Type B pancreatic cell (in vitro differentiated cells): ENCODE measurements around the gene NPIPB8. TPM values are rescaled to one million over a fixed set of nuclear protein-coding genes. Genes with fewer than 3 reads are reported as not detected.
"Not testable (repeated sequence)": the region's sequence is repeated elsewhere in the genome, so short reads cannot be mapped to it uniquely, and the experiment has no call there.

Experiments
- DNase-seq: peaks from one replicate; pipeline ENCODE4 v3.0.0; 2021; ENCODE audit warnings: mixed read lengths; ENCODE audit not compliant: unreplicated experiment; ENCODE audit errors: extremely low spot score
- H3K27ac Mint-ChIP-seq: 2 replicates; pipeline ENCODE4 v1.8.0; 2021; ENCODE audit warnings: mild to moderate bottlenecking, mixed read lengths
- H3K27me3 Mint-ChIP-seq: 2 replicates; pipeline ENCODE4 v1.8.0; 2021; ENCODE audit warnings: mixed read lengths
- H3K36me3 Mint-ChIP-seq: 2 replicates; pipeline ENCODE4 v1.8.0; 2021; ENCODE audit warnings: mixed read lengths
- H3K4me1 Mint-ChIP-seq: one replicate; pipeline ENCODE4 v1.8.0; 2021; ENCODE audit warnings: mixed read lengths; ENCODE audit not compliant: unreplicated experiment
- H3K4me3 Mint-ChIP-seq: 2 replicates; pipeline ENCODE4 v1.8.0; 2021; ENCODE audit warnings: mild to moderate bottlenecking, mixed read lengths
- H3K9me3 Mint-ChIP-seq: 2 replicates; pipeline ENCODE4 v1.8.0; 2021; ENCODE audit warnings: mixed read lengths
- total RNA-seq: library from RNA; stranded (reverse); gene quantifications from 2 replicates; pipeline ENCODE4 v1.2.1, GENCODE V29; 2021; ENCODE audit warnings: low replicate concordance
- TF ChIP-seq, protein P1 (sequence below): fragments of 200-600 bp; sonication (generic); conservative IDR thresholded peaks from 2 replicates; pipeline ENCODE4 v1.5.0; 2021; ENCODE audit warnings: antibody characterized with exemption, mild to moderate bottlenecking

NPIPB8 gene
- total RNA-seq, 1 donor from 2014 or later = not detected

DNA sequence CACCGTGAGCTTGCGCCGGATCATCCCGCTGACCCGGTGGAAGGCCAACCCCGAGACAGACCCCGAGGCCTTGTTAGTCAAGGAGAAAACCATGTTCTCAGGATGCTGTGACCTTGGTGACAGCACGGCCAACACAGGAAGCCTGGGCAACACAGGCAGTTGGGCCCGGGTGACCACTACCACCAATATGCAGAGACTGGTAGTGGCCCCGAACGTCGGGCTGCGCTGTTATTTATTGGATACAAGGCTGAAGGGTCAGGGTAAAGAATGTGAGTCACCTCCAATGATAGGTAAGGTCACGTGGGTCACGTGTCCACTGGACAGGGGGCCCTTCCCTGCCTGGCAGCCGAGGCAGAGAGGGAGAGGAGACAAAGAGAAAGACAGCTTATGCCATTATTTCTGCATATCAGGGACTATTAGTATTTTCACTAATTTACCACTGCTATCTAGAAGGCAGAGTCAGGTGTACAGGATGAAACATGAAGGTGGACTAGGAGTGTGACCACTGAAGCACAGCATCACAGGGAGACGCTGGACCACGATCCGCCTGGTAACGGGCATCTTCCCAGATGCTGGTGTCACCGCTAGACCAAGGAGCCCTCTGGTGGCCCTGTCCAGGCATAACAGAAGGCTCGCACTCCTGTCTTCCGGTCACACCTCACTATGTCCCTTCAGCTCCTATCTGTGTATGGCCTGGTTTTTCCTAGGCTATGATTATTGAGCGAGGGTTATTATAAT, 22.2 kb upstream of the NPIPB8 start:
- not testable (repeated sequence) for H3K4me1 Mint-ChIP-seq, H3K36me3 Mint-ChIP-seq, H3K4me3 Mint-ChIP-seq, DNase-seq, H3K27me3 Mint-ChIP-seq, H3K9me3 Mint-ChIP-seq, H3K27ac Mint-ChIP-seq
- TF ChIP-seq, protein P1, sequence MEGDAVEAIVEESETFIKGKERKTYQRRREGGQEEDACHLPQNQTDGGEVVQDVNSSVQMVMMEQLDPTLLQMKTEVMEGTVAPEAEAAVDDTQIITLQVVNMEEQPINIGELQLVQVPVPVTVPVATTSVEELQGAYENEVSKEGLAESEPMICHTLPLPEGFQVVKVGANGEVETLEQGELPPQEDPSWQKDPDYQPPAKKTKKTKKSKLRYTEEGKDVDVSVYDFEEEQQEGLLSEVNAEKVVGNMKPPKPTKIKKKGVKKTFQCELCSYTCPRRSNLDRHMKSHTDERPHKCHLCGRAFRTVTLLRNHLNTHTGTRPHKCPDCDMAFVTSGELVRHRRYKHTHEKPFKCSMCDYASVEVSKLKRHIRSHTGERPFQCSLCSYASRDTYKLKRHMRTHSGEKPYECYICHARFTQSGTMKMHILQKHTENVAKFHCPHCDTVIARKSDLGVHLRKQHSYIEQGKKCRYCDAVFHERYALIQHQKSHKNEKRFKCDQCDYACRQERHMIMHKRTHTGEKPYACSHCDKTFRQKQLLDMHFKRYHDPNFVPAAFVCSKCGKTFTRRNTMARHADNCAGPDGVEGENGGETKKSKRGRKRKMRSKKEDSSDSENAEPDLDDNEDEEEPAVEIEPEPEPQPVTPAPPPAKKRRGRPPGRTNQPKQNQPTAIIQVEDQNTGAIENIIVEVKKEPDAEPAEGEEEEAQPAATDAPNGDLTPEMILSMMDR = peak; percentile 79

GRCh38 chr16:28616224-28616577, 21.7 kb upstream of the NPIPB8 start:
- not testable (repeated sequence) for H3K27me3 Mint-ChIP-seq, H3K9me3 Mint-ChIP-seq, H3K36me3 Mint-ChIP-seq, H3K27ac Mint-ChIP-seq, DNase-seq, H3K4me3 Mint-ChIP-seq, H3K4me1 Mint-ChIP-seq

DNA sequence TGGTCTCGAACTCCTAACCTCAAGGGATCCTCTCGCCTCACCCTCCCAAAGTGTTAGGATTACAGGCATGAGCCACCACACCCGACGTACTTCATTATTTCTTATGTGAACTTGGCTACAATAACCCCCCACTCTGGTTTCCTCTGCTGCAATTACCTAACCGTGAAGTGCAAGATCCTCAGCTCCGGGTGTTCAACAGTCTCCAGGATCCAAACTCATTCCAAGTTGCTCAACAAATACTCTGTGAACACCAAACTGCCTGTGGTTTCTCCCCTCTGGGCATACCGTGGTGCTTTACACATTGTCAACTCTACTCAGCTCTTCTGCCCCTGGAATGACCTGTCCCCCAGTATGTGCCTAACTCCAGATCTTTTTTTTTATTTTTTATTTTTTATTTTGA, 21.2 kb upstream of the NPIPB8 start:
- Mint-ChIP-seq H3K9me3 (no peaks in the 10 kb centered on the region), H3K27me3 (peaks cover 3% of the 10 kb centered on the region), H3K4me3 (no peak overlapping the region), H3K36me3 (no peaks in the 10 kb centered on the region), H3K27ac (no peak overlapping the region), H3K4me1 (peaks cover 3% of the 10 kb centered on the region)
- TF ChIP-seq, protein P1 = no peak
- DNase-seq = no peak

- DNase-seq = no peak
- H3K4me3 Mint-ChIP-seq = no peak overlapping the region
- H3K4me1 Mint-ChIP-seq = peaks cover 7% of the 10 kb centered on the region
- no peaks in the 10 kb centered on the region for H3K9me3 Mint-ChIP-seq
- no peaks in the 10 kb centered on the region for H3K36me3 Mint-ChIP-seq
- peaks cover 3% of the 10 kb centered on the region for H3K27me3 Mint-ChIP-seq
- no peak overlapping the region for H3K27ac Mint-ChIP-seq
- TF ChIP-seq, protein P1 = no peak
Measured at GRCh38 chr16:28617874-28618273, 20.0 kb upstream of the NPIPB8 start.

DNA sequence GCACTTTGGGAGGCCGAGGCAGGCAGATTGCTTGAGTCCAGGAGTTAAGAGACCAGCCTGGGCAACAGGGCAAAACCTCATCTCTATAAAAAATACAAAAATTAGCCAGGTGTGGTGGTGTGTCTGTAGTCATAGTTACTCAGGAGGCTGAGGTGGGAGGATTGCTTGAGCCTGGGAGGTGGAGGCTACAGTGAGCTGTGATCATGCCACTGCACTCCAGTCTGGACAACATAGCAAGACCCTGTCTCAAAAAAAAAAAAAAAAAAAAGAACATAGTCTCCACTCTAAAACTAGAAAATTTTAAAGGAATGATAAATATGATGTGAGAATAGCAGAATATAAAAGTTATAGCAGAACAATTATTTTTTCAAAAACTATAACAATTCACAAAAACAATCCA, 17.5 kb upstream of the NPIPB8 start:
- not testable (repeated sequence) for H3K36me3 Mint-ChIP-seq, H3K4me3 Mint-ChIP-seq, H3K27me3 Mint-ChIP-seq, H3K27ac Mint-ChIP-seq, DNase-seq, H3K4me1 Mint-ChIP-seq, H3K9me3 Mint-ChIP-seq

DNA sequence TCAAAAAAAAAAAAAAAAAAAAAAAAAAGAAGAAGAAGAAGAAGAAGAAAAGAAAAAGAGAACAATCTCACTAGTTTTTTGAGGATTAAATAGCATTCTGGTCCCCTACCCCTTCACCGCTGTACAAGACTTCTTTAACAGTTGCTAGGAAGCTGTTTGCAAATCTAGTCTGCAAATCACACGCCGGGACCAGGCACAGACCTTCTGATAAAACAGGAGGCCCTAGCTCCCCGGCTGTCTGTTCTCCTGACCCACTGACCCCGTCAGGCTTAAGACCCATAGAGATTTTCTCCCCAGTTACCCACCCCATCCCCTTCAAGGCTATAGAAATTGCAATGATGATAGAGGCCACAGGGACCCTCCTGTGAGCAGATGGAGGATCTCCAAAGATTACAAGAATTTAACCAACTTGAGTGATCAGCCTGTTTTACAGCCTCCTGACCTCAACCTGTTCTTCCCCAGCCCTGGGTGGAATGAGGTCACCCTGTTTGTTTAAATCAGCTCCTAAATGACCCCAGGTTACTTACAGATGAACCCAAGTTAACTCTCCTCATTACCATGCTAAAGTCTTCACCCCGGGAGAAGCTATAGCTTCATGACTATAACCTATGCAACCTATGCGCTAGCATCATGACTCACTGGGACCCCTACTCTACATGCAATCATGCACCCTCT, 16.2 kb upstream of the NPIPB8 start:
- TF ChIP-seq, protein P1 = no peak
- H3K36me3 Mint-ChIP-seq = no peaks in the 10 kb centered on the region
- H3K9me3 Mint-ChIP-seq = no peaks in the 10 kb centered on the region
- DNase-seq = no peak
- no peak overlapping the region for H3K4me3 Mint-ChIP-seq
- H3K27me3 Mint-ChIP-seq = peaks cover 3% of the 10 kb centered on the region
- H3K27ac Mint-ChIP-seq = no peak overlapping the region
- H3K4me1 Mint-ChIP-seq = peaks cover 7% of the 10 kb centered on the region

- not testable (repeated sequence) for H3K27me3 Mint-ChIP-seq, H3K27ac Mint-ChIP-seq, H3K4me3 Mint-ChIP-seq, H3K9me3 Mint-ChIP-seq, H3K4me1 Mint-ChIP-seq, H3K36me3 Mint-ChIP-seq, DNase-seq
Measured at GRCh38 chr16:28622532-28623171, 15.2 kb upstream of the NPIPB8 start.
